GM18517 (cell line): ENCODE measurements around the gene GRK1.

Source experiments
- ATAC-seq: cut with Tn5 transposase; IDR thresholded peaks from one replicate; pipeline ENCODE4 v1.9.1; 2021; ENCODE audit warnings: mild to moderate bottlenecking, moderate library complexity; ENCODE audit not compliant: unreplicated experiment

The GRK1 gene

DNA sequence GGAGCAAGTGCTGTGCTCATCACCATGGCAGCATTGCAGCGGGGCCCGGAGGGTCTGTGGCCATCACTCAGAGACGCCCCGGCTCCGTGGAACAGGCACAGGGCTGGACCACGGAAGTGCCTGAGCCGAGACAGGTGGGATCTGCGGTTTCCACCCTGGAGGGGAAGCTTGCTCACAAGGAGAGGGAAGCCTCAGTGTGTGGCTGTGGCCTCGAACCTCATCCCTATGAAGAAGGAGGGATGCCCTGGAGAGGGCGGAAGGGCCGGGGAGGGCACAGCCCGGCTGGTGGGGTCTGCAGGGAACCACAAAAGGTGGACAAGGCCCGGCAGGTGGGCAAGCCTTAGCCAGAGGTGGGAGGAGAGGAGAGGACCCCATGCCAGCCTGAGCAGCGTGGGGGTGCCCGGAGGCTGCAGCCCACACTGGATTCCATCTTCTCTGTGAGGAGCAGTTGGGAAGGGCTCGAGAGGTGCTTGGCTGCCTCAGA, 61.6 kb downstream of the GRK1 start:
- ATAC-seq: no peak

DNA sequence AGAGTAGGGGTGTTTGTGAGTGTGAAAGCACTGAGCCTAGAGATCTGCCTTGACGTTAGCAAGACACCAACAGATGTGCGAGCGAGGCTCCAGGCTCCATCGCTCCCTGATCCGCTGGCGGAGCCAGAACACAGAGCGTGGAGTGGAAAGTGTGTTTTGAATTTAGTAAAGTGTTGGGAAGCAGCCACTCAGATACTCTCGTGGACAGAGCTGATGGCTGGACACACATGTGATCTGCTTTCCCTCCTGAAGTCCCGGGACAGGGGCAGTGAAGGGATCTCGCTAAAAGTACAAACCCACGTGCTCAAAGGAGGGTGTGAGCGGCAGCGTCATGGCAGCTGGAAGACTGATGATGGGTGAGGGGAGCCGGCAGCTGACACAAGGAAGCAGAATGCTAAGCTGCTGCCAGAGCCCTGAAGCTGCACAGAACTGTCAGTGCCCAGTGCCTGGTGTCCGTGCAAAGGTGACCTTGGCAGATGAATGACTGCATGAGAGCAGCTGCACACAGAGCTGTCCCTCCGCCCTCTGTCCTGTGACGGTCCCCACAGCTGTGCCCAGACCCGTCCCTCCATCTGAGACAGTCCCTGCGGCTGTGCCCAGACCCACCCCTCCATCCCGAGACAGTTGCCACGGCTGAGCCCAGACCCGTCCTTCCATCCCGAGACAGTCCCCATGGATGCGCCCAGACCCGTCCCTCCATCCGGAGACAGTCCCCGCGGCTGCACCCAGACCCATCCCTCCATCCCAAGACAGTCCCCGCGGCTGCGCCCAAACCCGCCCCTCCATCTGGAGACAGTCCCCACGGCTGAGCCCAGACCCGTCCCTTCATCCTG, 62.4 kb downstream of the GRK1 start:
- ATAC-seq: no peak

GRCh38 chr13:113730258-113730691, 63.3 kb downstream of the GRK1 start:
- no peak for ATAC-seq

GRCh38 chr13:113730831-113731191, 63.8 kb downstream of the GRK1 start:
- no peak for ATAC-seq

- no peak for ATAC-seq
Measured at GRCh38 chr13:113731192-113732175, 64.5 kb downstream of the GRK1 start.

DNA sequence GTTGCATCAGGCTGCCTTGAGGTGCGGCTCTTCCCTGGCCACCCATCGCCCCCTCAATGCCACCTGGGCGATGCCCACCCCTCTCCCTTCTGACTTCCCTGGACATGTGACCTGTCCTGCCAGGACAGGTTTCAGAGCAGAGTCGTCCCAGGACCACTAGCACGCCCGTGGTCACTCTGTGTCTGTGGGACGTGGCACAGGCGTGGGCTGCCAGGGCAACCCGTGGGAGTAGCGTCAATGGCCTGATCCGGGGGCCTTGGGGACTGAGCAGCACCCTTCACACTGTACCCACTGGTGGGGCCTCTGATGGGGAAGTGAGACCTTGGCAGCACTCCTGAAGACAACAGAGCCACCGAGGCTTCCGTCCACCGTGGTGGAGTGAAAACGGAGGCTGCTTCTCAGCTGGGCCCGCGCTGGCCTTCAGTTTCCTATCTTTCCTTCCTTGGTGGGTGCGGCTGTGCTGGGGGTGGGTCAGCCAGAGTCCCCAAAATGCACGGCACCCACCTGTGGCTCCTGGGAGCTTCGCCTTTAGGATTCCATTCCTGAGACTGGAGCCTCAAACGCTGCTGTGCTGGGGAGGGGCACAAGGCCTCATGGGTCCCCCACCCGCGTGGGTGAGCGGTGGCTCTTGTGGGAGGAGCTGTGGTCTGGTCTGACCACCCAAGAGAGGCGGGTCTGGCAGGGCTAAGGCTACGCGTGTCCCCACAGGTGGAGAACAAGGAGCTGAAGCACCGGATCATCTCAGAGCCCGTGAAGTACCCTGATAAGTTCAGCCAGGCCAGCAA, 65.3 kb downstream of the GRK1 start:
- ATAC-seq: no peak

GRCh38 chr13:113732961-113733950, 66.2 kb downstream of the GRK1 start:
- no peak for ATAC-seq

GRCh38 chr13:113734099-113734825, 67.2 kb downstream of the GRK1 start:
- no peak for ATAC-seq

- no peak for ATAC-seq
Measured at GRCh38 chr13:113734826-113735125, 67.8 kb downstream of the GRK1 start.

DNA sequence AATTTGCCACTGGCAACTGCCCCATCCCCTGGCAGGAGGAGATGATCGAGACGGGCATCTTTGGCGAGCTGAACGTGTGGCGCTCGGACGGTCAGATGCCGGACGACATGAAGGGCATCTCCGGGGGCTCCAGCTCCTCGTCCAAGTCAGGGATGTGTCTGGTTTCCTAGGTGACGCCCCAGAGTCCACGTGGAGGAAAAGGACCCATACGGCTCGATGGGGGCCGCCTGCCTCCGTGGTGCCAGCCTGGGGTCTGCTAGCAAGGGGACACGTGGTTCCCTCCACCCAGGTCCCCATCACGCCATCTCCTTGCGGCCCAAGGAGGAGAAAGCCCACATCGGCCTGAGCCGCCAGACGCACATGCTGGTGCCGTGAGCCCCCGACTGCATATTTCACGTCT, 68.2 kb downstream of the GRK1 start:
- ATAC-seq: no peak

GRCh38 chr13:113735750-113736149, 68.7 kb downstream of the GRK1 start:
- no peak for ATAC-seq

GRCh38 chr13:113736258-113736731, 69.3 kb downstream of the GRK1 start:
- no peak for ATAC-seq

GRCh38 chr13:113737803-113738202, 70.8 kb downstream of the GRK1 start:
- ATAC-seq: no peak

GRCh38 chr13:113739527-113740285, 72.7 kb downstream of the GRK1 start:
- no peak for ATAC-seq

- no peak for ATAC-seq
Measured at GRCh38 chr13:113740286-113740556, 73.2 kb downstream of the GRK1 start.

DNA sequence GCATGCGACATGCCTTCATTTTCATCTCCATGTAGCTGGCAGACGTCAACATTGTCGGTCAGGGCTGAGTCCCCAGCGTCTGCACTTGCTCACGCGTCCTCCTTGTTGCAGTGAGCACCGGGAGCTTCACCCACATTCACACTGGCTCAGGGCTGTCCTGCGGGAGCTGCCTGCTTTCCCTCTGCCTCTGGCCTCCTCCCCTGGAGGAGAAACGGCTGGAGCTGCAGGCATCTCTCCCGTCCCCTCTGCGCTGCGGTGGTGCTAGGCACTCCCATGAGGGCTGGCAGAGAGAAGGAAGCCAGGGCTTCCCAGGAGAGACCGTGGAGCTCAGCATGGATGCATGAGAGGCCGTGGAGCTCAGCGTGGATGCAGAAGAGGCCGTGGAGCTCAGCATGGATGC, 73.6 kb downstream of the GRK1 start:
- no peak for ATAC-seq

DNA sequence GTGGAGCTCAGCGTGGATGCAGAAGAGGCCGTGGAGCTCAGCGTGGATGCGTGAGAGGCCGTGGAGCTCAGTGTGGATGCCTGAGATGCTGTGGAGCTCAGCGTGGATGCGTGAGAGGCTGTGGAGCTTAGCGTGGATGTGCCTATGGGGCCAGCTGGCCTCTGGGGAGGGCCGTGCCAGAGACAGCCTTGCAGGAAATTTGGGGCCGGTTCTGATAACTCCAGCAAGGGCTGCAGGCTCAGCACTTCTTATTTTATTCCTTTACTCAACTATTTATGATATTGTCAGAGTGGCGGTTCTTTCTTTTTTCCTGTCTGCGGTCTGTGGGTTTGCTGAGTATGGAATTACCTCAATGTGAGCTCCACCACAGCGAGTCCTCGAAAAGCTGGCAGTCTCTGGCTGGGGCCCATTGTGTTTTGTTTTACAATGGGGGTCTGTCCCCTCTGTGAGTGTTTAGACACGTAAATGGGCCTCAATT, 74.2 kb downstream of the GRK1 start:
- no peak for ATAC-seq

DNA sequence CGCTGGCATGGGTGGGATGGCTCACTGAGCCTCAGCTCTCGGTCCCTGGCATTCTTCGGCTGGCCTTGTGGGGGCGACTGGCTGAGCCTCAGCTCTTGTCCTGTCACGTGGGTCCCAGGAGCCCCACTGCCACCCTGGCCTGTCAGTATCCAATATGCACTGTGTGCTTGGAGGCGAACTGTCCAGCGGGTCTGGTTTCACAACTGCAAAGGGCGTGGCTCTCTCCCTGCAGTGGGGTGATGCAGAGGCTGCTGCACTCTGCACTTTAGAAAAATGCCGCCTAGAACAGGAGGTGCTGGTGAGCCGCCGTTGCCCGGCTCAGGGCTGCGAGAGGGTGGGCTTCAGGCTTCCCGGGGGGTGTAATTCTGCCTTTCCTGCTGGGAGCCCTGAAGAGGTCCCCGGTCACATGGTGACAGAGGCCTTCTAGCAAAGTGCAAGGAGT, 75.0 kb downstream of the GRK1 start:
- no peak for ATAC-seq
